Measurements from ENCODE around the gene HOXA6. TPM values are rescaled to one million over a fixed set of nuclear protein-coding genes. Genes with fewer than 3 reads are reported as not detected.

The HOXA6 gene
- total RNA-seq, 1 experiment from 2014 or later: not detected

DNA sequence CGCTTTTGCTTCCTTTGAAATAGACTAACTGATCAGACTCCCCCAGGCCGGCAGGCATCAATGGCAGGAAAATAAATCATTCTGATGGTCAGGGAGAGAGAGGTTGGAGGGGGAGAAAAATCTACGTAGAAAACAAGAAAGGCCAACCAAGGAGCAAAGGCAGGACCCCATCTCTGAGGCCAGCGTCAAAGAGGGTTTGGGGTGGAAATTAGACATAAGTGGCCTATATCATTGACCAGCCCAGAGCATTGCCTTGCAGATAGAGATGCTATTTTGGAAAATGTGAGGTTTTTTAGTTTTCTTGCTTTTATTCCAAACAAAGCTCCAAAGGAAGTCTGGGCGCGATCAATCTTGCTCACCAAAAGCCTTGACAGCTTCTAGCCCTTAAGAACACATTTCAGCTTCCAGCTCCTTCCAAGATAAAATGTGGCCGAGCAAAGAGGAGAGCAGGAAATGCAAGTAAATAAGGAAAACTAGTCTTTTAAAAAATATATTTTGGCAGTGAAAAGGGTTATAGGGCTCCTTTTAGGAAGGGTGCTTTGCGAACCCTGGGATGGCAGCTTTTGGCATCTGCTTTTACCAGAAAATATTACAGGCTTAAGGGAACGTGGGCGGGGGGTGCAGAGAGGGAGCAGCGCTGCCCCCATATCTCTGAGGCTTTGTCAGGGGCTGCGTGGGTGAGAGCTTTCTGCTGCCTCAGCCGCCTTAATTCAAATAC lies 43.1 kb downstream of the HOXA6 start:
- Mint-ChIP-seq H3K36me3 (no peaks in the 10 kb centered on the region; the same call in 1 of the 2 replicates), H3K4me3 (no peak overlapping the region), H3K9me3 (no peaks in the 10 kb centered on the region), H3K27ac (no peak overlapping the region), H3K4me1 (peaks cover 38% of the 10 kb centered on the region), H3K27me3 (ENCODE audit: low read depth) (peaks cover 100% of the 10 kb centered on the region)
- CTCF ChIA-PET: no interaction called here
- DNase-seq (ENCODE audit: low spot score) (no peak), ATAC-seq (no peak)
- no peak for TF ChIP-seq ZNF423 (CRISPR knock-in tag; IDR thresholded peaks at IDR 0.05)
- no peak for TF ChIP-seq EMX1 (CRISPR knock-in tag; IDR thresholded peaks at IDR 0.05)
- TF ChIP-seq, protein P1, sequence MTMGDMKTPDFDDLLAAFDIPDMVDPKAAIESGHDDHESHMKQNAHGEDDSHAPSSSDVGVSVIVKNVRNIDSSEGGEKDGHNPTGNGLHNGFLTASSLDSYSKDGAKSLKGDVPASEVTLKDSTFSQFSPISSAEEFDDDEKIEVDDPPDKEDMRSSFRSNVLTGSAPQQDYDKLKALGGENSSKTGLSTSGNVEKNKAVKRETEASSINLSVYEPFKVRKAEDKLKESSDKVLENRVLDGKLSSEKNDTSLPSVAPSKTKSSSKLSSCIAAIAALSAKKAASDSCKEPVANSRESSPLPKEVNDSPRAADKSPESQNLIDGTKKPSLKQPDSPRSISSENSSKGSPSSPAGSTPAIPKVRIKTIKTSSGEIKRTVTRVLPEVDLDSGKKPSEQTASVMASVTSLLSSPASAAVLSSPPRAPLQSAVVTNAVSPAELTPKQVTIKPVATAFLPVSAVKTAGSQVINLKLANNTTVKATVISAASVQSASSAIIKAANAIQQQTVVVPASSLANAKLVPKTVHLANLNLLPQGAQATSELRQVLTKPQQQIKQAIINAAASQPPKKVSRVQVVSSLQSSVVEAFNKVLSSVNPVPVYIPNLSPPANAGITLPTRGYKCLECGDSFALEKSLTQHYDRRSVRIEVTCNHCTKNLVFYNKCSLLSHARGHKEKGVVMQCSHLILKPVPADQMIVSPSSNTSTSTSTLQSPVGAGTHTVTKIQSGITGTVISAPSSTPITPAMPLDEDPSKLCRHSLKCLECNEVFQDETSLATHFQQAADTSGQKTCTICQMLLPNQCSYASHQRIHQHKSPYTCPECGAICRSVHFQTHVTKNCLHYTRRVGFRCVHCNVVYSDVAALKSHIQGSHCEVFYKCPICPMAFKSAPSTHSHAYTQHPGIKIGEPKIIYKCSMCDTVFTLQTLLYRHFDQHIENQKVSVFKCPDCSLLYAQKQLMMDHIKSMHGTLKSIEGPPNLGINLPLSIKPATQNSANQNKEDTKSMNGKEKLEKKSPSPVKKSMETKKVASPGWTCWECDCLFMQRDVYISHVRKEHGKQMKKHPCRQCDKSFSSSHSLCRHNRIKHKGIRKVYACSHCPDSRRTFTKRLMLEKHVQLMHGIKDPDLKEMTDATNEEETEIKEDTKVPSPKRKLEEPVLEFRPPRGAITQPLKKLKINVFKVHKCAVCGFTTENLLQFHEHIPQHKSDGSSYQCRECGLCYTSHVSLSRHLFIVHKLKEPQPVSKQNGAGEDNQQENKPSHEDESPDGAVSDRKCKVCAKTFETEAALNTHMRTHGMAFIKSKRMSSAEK (CRISPR knock-in tag; IDR thresholded peaks at IDR 0.05; ENCODE audit: borderline replicate concordance): no peak
- TF ChIP-seq, protein P2, sequence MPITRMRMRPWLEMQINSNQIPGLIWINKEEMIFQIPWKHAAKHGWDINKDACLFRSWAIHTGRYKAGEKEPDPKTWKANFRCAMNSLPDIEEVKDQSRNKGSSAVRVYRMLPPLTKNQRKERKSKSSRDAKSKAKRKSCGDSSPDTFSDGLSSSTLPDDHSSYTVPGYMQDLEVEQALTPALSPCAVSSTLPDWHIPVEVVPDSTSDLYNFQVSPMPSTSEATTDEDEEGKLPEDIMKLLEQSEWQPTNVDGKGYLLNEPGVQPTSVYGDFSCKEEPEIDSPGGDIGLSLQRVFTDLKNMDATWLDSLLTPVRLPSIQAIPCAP (CRISPR knock-in tag; IDR thresholded peaks at IDR 0.05): no peak
- no peak for TF ChIP-seq ATF3 (CRISPR knock-in tag; conservative IDR thresholded peaks at IDR 0.05)
- TF ChIP-seq ZNF121 (CRISPR knock-in tag; IDR thresholded peaks at IDR 0.05): no peak
- no peak for TF ChIP-seq TCF7 (CRISPR knock-in tag; IDR thresholded peaks at IDR 0.05; ENCODE audit: low read depth)
- POLR2A ChIA-PET: no interaction called here

DNA sequence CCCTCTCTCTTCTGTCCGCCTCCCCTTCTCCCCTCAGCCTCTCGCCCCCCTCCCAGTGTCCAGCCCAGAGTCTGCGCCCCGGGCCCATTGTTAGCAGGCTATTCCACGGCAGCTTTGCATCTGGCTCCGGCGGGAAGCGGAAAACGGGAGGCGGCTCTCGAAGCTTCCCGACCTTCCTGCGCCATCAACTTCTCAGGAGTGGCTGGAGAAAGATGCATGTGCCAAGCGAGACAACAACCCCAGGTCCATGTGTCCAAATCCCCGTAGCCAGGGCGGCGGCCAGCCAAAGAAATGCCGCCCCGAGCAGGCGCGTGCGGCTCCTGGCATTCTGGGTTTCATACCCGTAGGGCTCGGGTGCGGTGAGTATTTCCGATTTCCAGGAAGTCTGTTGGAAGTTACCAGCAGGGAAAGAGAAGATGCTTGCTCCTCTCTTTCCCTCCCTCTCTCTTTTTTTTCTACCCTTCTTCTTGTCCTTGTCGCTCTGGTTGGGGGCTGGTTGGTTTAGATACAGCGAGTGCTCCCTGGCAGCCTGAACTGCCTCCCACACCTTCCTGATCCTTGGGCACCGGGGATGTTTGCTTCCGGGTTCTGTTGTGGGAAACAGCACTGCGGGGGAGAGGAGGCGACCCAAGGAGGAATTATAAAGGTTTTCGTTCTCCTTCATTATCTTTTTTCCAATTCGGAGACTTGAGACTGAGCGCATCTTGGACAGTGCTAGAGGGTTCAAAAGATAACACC lies 43.9 kb downstream of the HOXA6 start:
- no peak for DNase-seq (ENCODE audit: low spot score)
- Mint-ChIP-seq H3K4me1 (peaks cover 44% of the 10 kb centered on the region), H3K27ac (no peak overlapping the region), H3K36me3 (peaks cover 4% of the 10 kb centered on the region), H3K27me3 (ENCODE audit: low read depth) (peaks cover 100% of the 10 kb centered on the region), H3K9me3 (no peaks in the 10 kb centered on the region), H3K4me3 (no peak overlapping the region)
- TF ChIP-seq ETV6 (CRISPR knock-in tag; IDR thresholded peaks at IDR 0.05) (peak; percentile 61; the same call in 1 of the 2 replicates), CREM (CRISPR knock-in tag; IDR thresholded peaks at IDR 0.05) (no peak)
- ChIA-PET POLR2A (no interaction called here), CTCF (no interaction called here)
- ATAC-seq: no peak

GRCh38 chr7:27102581-27103442 lies 44.8 kb downstream of the HOXA6 start, which contains the start of gene HOXA2:
TSS of gene HOXA2 (minus strand) at chr7:27102683. CDS start at chr7:27102500, 183 bp downstream.
- ATAC-seq: no peak
- DNase-seq (ENCODE audit: low spot score): no peak
- Mint-ChIP-seq H3K27ac (no peak within 1 kb of the TSS), H3K9me3 (no peaks in the 10 kb centered on the region), H3K36me3 (peaks cover 4% of the 10 kb centered on the region), H3K27me3 (ENCODE audit: low read depth) (peaks cover 100% of the 10 kb centered on the region), H3K4me1 (peaks cover 44% of the 10 kb centered on the region), H3K4me3 (peak within 1 kb of the TSS; percentile 35)
- TF ChIP-seq FOXK1 (CRISPR knock-in tag; IDR thresholded peaks at IDR 0.05) (no peak), CBFB (CRISPR knock-in tag; IDR thresholded peaks at IDR 0.05; ENCODE audit: low read depth) (no peak), FOXP1 (CRISPR knock-in tag; IDR thresholded peaks at IDR 0.05; ENCODE audit: borderline replicate concordance) (no peak)
- TF ChIP-seq, protein P3, sequence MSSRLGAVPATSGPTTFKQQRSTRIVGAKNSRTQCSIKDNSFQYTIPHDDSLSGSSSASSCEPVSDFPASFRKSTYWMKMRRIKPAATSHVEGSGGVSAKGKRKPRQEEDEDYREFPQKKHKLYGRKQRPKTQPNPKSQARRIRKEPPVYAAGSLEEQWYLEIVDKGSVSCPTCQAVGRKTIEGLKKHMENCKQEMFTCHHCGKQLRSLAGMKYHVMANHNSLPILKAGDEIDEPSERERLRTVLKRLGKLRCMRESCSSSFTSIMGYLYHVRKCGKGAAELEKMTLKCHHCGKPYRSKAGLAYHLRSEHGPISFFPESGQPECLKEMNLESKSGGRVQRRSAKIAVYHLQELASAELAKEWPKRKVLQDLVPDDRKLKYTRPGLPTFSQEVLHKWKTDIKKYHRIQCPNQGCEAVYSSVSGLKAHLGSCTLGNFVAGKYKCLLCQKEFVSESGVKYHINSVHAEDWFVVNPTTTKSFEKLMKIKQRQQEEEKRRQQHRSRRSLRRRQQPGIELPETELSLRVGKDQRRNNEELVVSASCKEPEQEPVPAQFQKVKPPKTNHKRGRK (CRISPR knock-in tag; IDR thresholded peaks at IDR 0.05; ENCODE audit: borderline replicate concordance): peak; percentile 44; the same call in 1 of the 2 replicates
- TF ChIP-seq, protein P4, sequence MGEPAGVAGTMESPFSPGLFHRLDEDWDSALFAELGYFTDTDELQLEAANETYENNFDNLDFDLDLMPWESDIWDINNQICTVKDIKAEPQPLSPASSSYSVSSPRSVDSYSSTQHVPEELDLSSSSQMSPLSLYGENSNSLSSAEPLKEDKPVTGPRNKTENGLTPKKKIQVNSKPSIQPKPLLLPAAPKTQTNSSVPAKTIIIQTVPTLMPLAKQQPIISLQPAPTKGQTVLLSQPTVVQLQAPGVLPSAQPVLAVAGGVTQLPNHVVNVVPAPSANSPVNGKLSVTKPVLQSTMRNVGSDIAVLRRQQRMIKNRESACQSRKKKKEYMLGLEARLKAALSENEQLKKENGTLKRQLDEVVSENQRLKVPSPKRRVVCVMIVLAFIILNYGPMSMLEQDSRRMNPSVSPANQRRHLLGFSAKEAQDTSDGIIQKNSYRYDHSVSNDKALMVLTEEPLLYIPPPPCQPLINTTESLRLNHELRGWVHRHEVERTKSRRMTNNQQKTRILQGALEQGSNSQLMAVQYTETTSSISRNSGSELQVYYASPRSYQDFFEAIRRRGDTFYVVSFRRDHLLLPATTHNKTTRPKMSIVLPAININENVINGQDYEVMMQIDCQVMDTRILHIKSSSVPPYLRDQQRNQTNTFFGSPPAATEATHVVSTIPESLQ (CRISPR knock-in tag; IDR thresholded peaks at IDR 0.05): no peak
- TF ChIP-seq, protein P5, sequence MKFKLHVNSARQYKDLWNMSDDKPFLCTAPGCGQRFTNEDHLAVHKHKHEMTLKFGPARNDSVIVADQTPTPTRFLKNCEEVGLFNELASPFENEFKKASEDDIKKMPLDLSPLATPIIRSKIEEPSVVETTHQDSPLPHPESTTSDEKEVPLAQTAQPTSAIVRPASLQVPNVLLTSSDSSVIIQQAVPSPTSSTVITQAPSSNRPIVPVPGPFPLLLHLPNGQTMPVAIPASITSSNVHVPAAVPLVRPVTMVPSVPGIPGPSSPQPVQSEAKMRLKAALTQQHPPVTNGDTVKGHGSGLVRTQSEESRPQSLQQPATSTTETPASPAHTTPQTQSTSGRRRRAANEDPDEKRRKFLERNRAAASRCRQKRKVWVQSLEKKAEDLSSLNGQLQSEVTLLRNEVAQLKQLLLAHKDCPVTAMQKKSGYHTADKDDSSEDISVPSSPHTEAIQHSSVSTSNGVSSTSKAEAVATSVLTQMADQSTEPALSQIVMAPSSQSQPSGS (CRISPR knock-in tag; IDR thresholded peaks at IDR 0.05; ENCODE audit: borderline replicate concordance, low read depth): no peak
- ChIA-PET CTCF (no interaction called here), POLR2A (no interaction called here)
